SK-N-SH treated with all-trans-retinoic acid at 6 μM for 48 hours (cell line): ENCODE measurements around the gene CERK.

ENCODE experiments used
- ATAC-seq: fragments of 200-7000 bp; cut with Tn5 transposase; 3 replicates; pipeline ENCODE4 v1.9.1; 2020; ENCODE audit warnings: mild to moderate bottlenecking, moderate library complexity
- ARNTL ChIP-seq: fragments of 450-650 bp; formaldehyde crosslinking; IDR thresholded peaks from 2 replicates; pipeline ENCODE4 v1.5.0; 2020; ENCODE audit warnings: low read depth, mild to moderate bottlenecking, moderate library complexity, borderline replicate concordance
- BACH2 ChIP-seq: fragments of 250-450 bp; sonication (Bioruptor Pico); IDR thresholded peaks from 2 replicates; pipeline ENCODE4 v1.9.0; 2021; ENCODE audit warnings: mild to moderate bottlenecking, borderline replicate concordance
- CREB5 ChIP-seq: fragments of 250-450 bp; sonication (Bioruptor Pico); IDR thresholded peaks from 2 replicates; pipeline ENCODE4 v1.5.1; 2020; ENCODE audit warnings: low read depth, mild to moderate bottlenecking, moderate library complexity
- CSRNP3 ChIP-seq: fragments of 250-450 bp; sonication (Bioruptor Pico); IDR thresholded peaks from 2 replicates; pipeline ENCODE4 v1.5.1; 2021; ENCODE audit warnings: mild to moderate bottlenecking, moderate library complexity
- ESRRG ChIP-seq: fragments of 250-450 bp; sonication (Bioruptor Pico); IDR thresholded peaks from 2 replicates; pipeline ENCODE4 v1.6.1; 2021; ENCODE audit warnings: mild to moderate bottlenecking
- GLIS3 ChIP-seq: fragments of 250-450 bp; sonication (Bioruptor Pico); IDR thresholded peaks from 2 replicates; pipeline ENCODE4 v1.5.0; 2020; ENCODE audit warnings: mild to moderate bottlenecking, moderate library complexity
- ISL1 ChIP-seq: fragments of 250-450 bp; sonication (Bioruptor Pico); IDR thresholded peaks from 2 replicates; pipeline ENCODE4 v2.1.2; 2022; ENCODE audit warnings: mild to moderate bottlenecking, moderate library complexity
- OSR1 ChIP-seq: fragments of 250-450 bp; sonication (Bioruptor Pico); IDR thresholded peaks from 2 replicates; pipeline ENCODE4 v1.8.0; 2022; ENCODE audit warnings: moderate library complexity, mild to moderate bottlenecking, inconsistent platforms
- PATZ1 ChIP-seq: fragments of 250-450 bp; sonication (Bioruptor Pico); IDR thresholded peaks from 2 replicates; pipeline ENCODE4 v1.8.0; 2020; ENCODE audit warnings: mild to moderate bottlenecking, moderate library complexity, borderline replicate concordance
- POU6F1 ChIP-seq: fragments of 250-450 bp; sonication (Bioruptor Pico); IDR thresholded peaks from 2 replicates; pipeline ENCODE4 v1.8.0; 2021; ENCODE audit warnings: low read depth, mild to moderate bottlenecking, moderate library complexity, borderline replicate concordance
- PPARA ChIP-seq: fragments of 250-450 bp; sonication (Bioruptor Pico); IDR thresholded peaks from 2 replicates; pipeline ENCODE4 v1.5.0; 2020; ENCODE audit warnings: mild to moderate bottlenecking, borderline replicate concordance
- RARB ChIP-seq: fragments of 250-450 bp; sonication (Bioruptor Pico); IDR thresholded peaks from 2 replicates; pipeline ENCODE4 v1.8.0; 2021; ENCODE audit warnings: mild to moderate bottlenecking, moderate library complexity
- SNAI2 ChIP-seq: fragments of 250-450 bp; sonication (Bioruptor Pico); IDR thresholded peaks from 2 replicates; pipeline ENCODE4 v1.5.0; 2020; ENCODE audit warnings: mild to moderate bottlenecking, moderate library complexity
- TCF4 ChIP-seq: fragments of 250-450 bp; sonication (Bioruptor Pico); IDR thresholded peaks from 2 replicates; pipeline ENCODE4 v1.8.0; 2021; ENCODE audit warnings: mild to moderate bottlenecking, moderate library complexity, borderline replicate concordance
- TOX ChIP-seq: fragments of 250-450 bp; sonication (Bioruptor Pico); IDR thresholded peaks from 2 replicates; pipeline ENCODE4 v1.8.0; 2021; ENCODE audit warnings: mild to moderate bottlenecking, moderate library complexity, borderline replicate concordance
- TSHZ2 ChIP-seq: fragments of 250-450 bp; sonication (Bioruptor Pico); IDR thresholded peaks from 2 replicates; pipeline ENCODE4 v1.5.0; 2020; ENCODE audit warnings: mild to moderate bottlenecking, moderate library complexity
- ZC3H10 ChIP-seq: fragments of 250-450 bp; sonication (Bioruptor Pico); IDR thresholded peaks from 2 replicates; pipeline ENCODE4 v1.5.1; 2021; ENCODE audit warnings: mild to moderate bottlenecking, moderate library complexity
- ZFP3 ChIP-seq: fragments of 250-450 bp; sonication (Bioruptor Pico); IDR thresholded peaks from 2 replicates; pipeline ENCODE4 v1.5.0; 2020; ENCODE audit warnings: mild to moderate bottlenecking, moderate library complexity
- ZFP30 ChIP-seq: fragments of 450-650 bp; formaldehyde crosslinking; IDR thresholded peaks from 2 replicates; pipeline ENCODE4 v1.5.0; 2022; ENCODE audit warnings: mild to moderate bottlenecking, moderate library complexity
- ZNF565 ChIP-seq: fragments of 450-650 bp; formaldehyde crosslinking; conservative IDR thresholded peaks from 2 replicates; pipeline ENCODE4 v1.5.0; 2020; ENCODE audit warnings: low read depth, mild to moderate bottlenecking, moderate library complexity
- ZNF70 ChIP-seq: fragments of 450-650 bp; formaldehyde crosslinking; IDR thresholded peaks from 2 replicates; pipeline ENCODE4 v1.5.0; 2020; ENCODE audit warnings: mild to moderate bottlenecking, moderate library complexity
- ZNF8 ChIP-seq: fragments of 450-650 bp; formaldehyde crosslinking; IDR thresholded peaks from 2 replicates; pipeline ENCODE4 v1.5.0; 2020; ENCODE audit warnings: mild to moderate bottlenecking, moderate library complexity

The CERK gene

GRCh38 chr22:46695346-46696228 lies 42.5 kb downstream of the CERK start:
- ATAC-seq = no peak
- no peak for TF ChIP-seq ISL1 (CRISPR knock-in tag)
- no peak for TF ChIP-seq TCF4 (CRISPR knock-in tag)
- no peak for TF ChIP-seq ESRRG (CRISPR knock-in tag)
- no peak for TF ChIP-seq ZFP3 (CRISPR knock-in tag)
- TF ChIP-seq ZC3H10 (CRISPR knock-in tag) = no peak
- no peak for TF ChIP-seq CSRNP3
- no peak for TF ChIP-seq SNAI2 (CRISPR knock-in tag)
- no peak for TF ChIP-seq ZFP30 (CRISPR knock-in tag)
- TF ChIP-seq ZNF565 = no peak
- no peak for TF ChIP-seq TSHZ2
- TF ChIP-seq GLIS3 = no peak
- no peak for TF ChIP-seq BACH2
- TF ChIP-seq PATZ1 = no peak
- no peak for TF ChIP-seq CREB5 (CRISPR knock-in tag)
- no peak for TF ChIP-seq PPARA (CRISPR knock-in tag)
- TF ChIP-seq OSR1 (CRISPR knock-in tag) = no peak
- no peak for TF ChIP-seq ARNTL (CRISPR knock-in tag)
- no peak for TF ChIP-seq POU6F1
- TF ChIP-seq TOX (CRISPR knock-in tag) = no peak
- TF ChIP-seq ZNF8 (CRISPR knock-in tag) = no peak

GRCh38 chr22:46694416-46695170 lies 43.5 kb downstream of the CERK start:
- TF ChIP-seq ZC3H10 (CRISPR knock-in tag) = no peak
- no peak for TF ChIP-seq ESRRG (CRISPR knock-in tag)
- no peak for TF ChIP-seq SNAI2 (CRISPR knock-in tag)
- TF ChIP-seq PATZ1 = no peak
- no peak for TF ChIP-seq ZNF8 (CRISPR knock-in tag)
- TF ChIP-seq ZNF70 (CRISPR knock-in tag) = no peak
- TF ChIP-seq TOX (CRISPR knock-in tag) = no peak
- TF ChIP-seq ZFP30 (CRISPR knock-in tag) = no peak
- no peak for TF ChIP-seq BACH2
- TF ChIP-seq RARB (CRISPR knock-in tag) = no peak
- no peak for TF ChIP-seq ZNF565
- no peak for TF ChIP-seq PPARA (CRISPR knock-in tag)
- no peak for ATAC-seq
